Measurements from ENCODE around the gene LRMDA. TPM values are rescaled to one million over a fixed set of nuclear protein-coding genes. Genes with fewer than 3 reads are reported as not detected.

Gene LRMDA
- total RNA-seq, 1 donor from 2014 or later = 4.5 TPM

DNA sequence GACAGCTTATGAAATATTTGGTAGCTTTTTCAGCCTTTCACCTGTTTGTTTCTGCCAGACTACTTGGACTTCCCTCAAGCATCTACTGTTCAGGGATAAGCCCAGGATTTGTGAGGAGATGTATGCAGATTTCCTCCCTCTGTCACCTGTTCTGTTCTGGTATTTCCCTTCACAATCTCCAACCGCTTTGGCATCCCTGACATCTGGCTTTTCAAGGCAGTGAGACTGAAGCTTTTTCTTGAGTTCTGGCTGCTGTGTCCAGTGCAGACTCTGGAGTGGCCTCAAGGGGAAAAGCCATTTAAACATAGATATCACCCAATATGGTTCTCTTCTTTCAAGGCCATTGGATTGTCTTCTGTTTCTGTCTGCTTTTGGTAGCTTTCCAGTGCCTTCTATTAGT, 369.7 kb downstream of the LRMDA start:
- DNase-seq (ENCODE audit: low spot score) = no peak
- intact Hi-C loops (cut with DNase I) = no loop called here

DNA sequence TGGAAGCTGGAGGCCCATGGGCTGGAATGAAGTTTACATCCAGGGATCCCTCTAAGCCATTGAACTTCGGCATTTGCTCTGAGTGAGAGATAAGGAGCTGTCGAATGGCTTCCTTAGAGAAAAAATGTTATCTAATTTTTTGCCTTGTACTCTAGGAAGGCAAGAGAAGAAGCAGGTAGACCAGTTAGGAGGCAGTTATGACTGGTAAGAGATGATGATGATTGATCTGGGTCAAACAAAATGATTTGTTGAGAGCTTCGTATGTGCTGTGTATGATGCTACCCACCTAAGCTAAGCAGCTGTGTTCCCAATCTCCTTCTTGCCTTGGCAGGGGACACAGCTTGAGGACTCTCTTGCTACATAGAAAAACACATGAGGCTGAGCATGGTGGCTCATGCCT, 370.2 kb downstream of the LRMDA start:
- intact Hi-C loops (cut with DNase I) = no loop called here
- no peak for DNase-seq (ENCODE audit: low spot score)

DNA sequence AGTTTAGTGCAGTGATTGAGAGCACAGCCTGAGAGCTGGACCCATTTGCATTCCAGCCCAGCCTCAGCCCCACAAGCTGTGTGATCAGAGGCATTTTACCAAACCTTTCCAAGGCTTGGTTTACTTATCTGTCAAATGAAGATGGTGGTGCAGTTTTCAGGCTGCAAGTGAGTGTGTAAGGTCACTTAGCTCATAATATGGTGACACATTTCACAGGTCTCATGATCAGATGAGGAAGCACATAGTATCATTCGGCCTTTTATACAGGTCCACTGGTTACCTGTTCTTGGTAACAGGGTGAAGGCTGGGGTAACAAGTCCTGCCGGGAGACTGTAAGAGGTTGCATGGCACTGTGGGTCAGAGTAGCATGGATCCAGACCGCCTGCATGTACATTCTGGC, 371.7 kb downstream of the LRMDA start:
- DNase-seq (ENCODE audit: low spot score) = no peak
- intact Hi-C loops (cut with DNase I) = no loop called here

DNA sequence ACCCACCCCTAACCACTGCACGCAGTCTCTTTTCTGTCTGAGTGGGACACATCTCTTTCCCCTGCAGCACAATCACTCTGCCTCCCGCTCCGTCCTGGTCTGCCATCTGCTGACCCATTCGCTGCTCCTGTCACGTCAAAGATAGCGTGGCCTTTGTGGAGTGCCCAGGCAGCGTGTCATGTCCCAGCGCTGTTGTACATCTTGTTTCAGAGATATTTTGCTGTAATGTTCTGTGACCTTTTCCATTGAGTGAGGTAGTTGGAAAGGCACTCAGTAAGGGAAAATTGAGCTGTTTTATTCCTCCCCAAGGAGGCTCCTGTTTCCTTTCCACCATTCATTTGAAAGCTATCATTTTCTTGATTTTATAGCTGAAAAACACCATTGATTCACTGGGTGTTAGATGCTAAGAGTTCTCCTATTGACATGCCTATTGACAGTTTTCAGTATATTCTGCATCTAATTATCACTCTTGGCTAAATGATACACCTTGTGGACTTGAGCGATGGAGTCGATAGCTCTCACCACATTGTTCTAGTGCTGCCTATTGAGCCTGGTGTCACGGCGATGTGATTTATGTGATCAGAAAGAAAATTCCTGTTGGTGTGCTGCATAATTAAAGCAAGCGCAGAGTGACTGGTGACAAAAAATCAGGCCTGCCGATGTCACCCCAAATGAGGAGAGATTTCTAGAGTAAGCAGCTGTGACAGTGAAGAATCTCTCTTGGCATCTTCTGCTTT, 372.6 kb downstream of the LRMDA start:
- intact Hi-C loops (cut with DNase I) = no loop called here
- DNase-seq (ENCODE audit: low spot score) = no peak

DNA sequence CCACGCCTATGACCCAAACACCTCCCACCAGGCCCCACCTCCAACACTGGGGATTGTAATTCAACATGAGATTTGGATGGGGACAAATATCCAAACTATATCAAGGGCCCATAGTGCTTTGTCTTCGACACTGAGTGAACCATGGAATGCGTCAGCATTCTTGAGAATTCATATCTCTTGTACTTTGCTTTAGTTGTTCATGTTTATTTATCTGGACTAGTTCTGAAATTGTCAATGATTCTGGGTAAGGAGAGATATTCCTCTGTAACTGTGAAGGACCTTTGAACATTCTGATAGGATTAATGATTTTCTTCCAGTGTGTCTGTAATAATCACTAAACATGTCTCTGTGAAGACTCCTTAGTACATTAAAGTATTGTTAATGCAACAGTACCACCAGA, 374.8 kb downstream of the LRMDA start:
- no peak for DNase-seq (ENCODE audit: low spot score)
- intact Hi-C loops (cut with DNase I) = no loop called here

DNA sequence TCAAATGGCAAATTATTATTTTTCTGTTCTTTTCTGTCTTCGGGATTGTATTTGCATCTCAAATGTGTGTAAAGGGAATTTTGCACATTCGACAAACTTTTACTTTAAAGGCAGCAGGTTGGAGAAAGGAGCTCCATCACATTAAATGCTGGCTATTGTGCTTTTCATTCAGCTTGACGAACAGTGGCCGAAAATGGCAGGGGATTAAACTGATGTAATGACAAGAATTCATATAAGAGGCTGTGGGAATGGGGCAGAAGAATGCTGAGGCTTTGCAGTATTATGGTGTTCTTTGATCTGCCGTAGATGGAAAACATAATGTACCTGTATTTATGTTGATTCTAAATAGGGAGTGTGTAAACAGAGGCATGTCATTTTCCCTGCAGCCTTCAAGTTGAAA, 376.0 kb downstream of the LRMDA start:
- intact Hi-C loops (cut with DNase I) = no loop called here
- no peak for DNase-seq (ENCODE audit: low spot score)

DNA sequence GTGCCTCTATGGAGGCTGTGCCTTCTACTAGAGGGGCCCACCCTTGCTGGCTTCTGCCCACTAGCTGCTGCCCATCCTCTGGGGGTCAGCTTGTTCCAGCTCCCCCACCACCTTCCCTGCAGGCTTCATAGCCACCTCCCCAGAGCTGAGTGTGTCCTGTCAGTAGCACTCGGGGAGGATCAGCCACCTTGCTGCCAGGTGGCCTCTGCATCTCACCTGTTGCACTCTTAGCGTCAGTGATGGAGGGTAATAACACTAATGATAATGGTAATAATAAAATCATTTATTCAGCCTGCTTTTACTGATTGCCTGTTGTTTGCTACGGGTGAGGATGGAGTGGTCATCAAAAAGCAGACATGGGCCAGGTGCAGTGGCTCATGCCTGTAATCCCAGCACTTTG, 377.6 kb downstream of the LRMDA start:
- no peak for DNase-seq (ENCODE audit: low spot score)
- intact Hi-C loops (cut with DNase I) = no loop called here

DNA sequence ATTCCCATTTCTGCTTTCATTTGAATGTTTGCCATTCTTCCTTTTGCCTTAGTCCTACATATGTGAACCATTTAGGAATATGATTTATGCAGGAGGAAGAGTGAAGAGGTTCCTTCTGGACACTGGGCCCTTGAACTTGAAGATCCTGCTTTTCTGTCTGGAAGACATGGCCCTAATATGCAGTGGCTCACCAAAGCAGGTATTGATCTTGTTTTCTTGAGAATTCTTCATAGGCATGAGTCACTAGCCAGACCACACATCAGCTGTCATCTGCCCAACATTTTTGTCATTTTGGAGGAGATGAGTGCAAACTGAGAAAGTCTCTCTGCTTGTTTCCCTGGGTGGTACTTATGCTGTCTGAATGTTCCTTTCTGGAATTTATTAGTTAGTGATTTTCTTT, 382.6 kb downstream of the LRMDA start:
- DNase-seq (ENCODE audit: low spot score) = no peak
- intact Hi-C loops (cut with DNase I) = no loop called here

DNA sequence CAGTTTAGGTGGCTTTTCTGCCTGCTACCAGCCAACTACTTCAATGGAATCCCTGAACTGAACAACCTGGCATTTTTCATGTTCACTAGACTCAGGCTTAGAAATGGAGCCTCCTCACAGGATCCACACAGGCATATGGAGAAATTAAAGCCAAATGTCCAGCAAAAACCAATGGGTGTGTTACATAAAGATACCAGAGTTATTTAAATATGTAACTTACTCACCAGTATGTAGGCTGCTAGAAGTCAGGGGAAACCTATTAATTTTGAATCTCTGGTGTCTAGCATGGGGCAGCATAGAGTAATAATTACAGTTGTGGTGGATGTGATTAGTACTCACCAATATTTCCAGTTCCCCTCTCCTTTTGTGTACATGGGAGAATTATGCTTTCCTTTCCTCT, 383.6 kb downstream of the LRMDA start:
- no peak for DNase-seq (ENCODE audit: low spot score)
- intact Hi-C loops (cut with DNase I) = no loop called here

DNA sequence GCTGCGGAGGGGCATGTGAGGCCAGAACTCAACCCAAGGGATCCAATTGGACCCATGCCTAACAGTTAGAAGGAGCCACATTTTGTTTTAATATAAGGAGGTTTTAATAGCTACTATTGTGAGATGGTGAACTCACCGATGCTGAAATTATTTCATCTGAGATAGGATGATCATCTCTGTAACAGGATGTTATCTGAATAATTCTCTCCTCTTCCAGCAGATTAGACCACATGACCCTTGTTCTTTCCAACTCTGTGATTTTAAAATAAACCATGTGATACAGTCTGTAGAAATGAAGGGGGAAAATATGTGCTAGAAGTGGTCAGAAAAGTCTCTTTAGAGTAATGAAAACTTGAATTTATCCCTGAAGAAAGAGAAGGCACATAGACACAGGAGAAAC, 385.8 kb downstream of the LRMDA start:
- no peak for DNase-seq (ENCODE audit: low spot score)
- intact Hi-C loops (cut with DNase I) = no loop called here

DNA sequence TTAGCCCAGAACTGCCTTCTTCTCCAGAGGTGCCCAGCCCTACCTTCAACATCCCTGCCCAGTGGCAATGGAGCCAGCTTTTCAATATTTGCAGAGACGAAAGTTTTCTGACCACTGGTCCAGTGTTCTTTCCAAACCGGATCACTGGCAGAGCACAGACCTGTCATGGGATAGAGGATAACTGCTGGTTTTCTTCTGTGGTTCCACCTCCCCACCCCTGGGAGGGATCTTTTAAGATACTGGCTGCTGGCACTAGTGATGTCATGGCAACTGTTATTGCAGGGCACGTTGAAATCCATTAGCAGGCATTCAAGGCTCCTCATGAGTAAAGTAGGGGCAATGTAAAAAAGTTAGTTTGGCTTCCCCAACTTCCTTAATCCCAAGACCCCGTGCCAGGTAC, 387.1 kb downstream of the LRMDA start:
- intact Hi-C loops (cut with DNase I) = no loop called here
- DNase-seq (ENCODE audit: low spot score) = no peak

DNA sequence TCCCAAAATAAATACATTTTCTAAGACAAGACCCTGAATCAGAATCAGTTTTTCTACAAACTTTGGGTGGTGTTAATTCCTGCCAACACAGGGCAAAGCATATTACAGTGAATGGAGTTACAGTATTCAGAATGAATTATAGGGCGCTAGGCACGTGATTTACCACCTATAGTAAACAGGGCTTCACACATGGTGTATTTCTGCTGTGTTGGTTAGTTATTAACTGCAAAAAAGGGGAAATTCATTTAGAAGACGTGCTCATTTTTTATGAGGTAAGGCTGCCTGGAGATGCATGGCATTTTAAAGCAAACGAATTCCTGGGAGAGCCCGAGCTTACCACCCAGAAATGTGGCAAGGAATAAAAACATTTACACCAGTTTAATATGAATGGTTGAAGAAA, 393.8 kb downstream of the LRMDA start:
- intact Hi-C loops (cut with DNase I) = no loop called here
- no peak for DNase-seq (ENCODE audit: low spot score)

DNA sequence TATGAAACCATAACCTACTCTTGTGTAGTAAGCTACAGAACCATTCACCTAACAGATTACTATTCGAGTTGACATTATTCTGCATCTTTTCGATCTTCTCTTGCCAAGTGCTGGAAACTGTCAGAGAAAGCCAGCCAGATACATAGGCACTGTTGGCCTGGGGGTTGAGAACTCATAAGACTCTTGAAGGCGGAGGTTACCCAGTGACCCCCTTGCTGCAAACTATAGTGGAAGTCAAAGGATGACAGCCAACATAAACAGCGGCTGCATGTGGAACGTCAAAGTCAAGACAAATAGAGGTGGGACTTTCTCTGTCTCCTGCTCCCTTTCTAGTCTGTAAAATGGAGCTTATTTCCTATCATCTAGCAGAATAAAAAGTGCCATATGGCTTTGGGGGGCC, 394.2 kb downstream of the LRMDA start:
- DNase-seq (ENCODE audit: low spot score) = no peak
- intact Hi-C loops (cut with DNase I) = no loop called here

DNA sequence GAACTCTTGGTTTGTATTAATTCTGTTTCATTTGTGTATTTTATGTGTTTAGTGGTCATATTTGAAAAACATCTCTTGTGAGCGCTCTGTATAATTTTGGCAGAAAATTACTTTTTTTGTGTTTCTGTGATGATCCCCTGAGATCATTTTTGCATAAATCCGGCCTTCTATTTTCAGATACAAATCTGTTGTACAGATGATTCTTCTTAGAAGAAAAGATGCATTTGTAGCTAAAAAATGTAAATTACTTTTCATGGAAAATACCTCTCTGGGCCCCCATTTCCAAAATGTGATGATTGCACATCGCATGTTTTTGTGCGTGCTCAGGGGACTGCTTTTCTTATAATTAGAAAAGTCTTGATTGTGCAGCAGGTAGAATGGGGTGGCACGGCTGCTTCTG, 395.4 kb downstream of the LRMDA start:
- no peak for DNase-seq (ENCODE audit: low spot score)
- intact Hi-C loops (cut with DNase I) = no loop called here

DNA sequence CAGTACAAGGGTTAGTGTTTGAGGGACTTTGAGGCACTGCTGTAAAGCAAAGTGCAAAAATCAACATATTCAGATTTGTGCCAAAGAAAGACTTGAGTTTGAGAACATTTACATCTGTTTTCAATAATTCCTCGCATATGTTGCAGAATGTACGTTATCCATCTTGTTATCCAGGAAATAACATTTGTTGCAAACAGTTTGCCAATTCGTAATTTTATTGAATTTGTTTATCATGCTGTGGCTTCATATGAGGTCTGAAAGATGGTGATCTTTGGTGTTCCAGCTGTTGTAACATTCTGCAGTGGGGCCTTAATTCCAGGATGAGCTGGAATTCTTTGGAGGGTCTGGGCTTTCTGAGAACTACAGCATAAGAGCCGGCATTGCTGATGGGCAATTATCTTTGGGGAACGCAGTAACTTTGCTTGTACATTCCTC, 396.2 kb downstream of the LRMDA start:
- intact Hi-C loops (cut with DNase I) = no loop called here

DNA sequence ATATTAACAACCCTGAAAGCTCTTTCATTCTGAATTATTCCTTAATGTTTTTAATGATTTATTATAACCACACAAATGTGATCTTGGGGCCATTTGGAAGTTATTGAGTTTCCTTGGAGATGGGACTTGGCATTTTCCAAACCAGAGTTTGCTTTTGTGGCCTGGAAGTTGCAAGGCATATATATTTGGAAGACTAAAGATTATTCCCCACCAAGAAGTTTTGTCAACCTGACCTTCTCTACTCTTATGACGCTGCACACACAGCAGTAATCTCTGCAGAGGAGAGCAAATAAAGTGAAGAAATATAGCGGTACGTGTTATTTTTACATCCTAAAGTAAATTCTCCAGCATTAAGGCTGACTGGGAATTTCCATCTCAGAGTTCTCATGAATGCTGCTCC, 397.0 kb downstream of the LRMDA start:
- no peak for DNase-seq (ENCODE audit: low spot score)
- intact Hi-C loops (cut with DNase I) = no loop called here

More for the DNA sequence above, 396.2 kb downstream of the LRMDA start:
- no peak for DNase-seq (ENCODE audit: low spot score)

DNA sequence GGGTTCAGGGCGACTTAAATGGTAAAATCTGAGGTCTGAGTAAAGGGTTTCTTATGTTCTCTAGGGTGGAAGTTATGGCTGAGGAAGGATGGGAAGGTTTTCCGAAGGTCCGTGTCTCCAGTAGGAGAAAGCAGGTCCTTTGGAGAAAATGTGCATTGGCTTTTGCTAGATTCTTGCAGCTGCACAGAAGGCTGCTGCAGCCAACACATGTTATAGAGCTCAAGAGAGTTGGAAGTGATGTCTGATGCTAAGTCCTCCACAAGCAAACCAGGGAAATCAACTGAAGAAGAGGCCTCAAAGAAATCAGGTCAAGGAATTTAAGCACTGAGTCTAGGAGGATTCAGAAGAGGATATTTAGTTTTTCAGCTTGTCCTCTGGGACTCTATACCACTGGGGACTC, 404.6 kb downstream of the LRMDA start:
- intact Hi-C loops (cut with DNase I) = no loop called here

DNA sequence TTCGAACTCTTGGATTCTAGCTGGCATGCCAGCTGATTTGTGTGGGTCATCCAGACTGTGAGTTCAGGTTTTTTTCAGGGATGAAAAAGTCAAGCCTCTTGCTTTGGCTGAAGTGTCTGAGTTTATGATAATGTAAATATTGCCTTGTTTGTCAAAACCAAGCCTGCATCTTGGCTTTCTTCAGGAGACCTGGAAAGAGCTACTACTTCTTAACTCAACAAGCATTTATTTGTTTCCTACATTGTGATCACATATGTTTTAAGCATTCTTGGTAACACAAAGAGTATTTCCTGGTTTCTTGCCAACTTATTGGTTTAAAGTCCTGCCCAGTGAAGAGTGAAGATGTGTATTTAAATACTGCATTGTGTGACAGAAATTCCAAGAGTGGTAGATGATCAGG, 407.1 kb downstream of the LRMDA start:
- DNase-seq (ENCODE audit: low spot score) = no peak
- intact Hi-C loops (cut with DNase I) = no loop called here

More for the DNA sequence above, 404.6 kb downstream of the LRMDA start:
- DNase-seq (ENCODE audit: low spot score) = no peak

DNA sequence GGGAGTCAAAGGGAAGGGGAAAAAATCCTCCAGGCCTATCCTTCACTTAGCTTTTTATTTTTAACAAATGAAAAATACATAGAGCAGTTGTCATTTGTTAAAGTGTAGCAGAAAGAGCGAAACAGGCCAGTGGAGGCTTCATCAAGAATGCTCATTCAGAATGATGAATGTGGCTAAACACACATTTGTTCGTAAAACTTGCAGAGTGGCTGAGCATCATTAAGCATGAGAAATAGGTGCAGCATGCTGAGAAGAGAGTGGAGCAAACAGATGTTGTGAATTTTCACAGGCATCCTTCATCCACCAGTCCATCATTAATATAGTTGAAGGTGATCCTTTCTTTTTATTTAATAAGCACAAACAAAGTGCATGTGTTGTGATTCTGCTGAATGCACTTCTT, 407.6 kb downstream of the LRMDA start:
- no peak for DNase-seq (ENCODE audit: low spot score)
- intact Hi-C loops (cut with DNase I) = no loop called here

DNA sequence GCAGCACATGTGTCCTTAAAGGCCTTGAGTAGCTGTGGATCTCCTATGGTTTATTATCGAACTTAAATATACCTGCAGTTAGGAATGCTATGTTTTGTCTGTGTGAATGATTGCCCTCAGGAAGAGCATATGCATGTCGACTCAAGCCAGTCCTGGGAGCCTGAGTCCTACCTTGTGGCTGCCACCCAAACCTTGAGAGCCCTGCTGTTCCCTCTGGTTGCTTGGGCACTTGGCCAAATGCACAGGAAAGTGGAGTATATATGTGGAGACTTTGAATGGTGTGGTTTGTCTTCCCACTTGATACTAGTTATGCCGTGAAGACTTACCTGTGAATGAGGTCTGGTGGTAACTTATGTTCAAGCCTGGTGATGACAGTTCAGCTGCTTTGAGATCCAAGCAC, 409.8 kb downstream of the LRMDA start:
- no peak for DNase-seq (ENCODE audit: low spot score)
- intact Hi-C loops (cut with DNase I) = no loop called here

DNA sequence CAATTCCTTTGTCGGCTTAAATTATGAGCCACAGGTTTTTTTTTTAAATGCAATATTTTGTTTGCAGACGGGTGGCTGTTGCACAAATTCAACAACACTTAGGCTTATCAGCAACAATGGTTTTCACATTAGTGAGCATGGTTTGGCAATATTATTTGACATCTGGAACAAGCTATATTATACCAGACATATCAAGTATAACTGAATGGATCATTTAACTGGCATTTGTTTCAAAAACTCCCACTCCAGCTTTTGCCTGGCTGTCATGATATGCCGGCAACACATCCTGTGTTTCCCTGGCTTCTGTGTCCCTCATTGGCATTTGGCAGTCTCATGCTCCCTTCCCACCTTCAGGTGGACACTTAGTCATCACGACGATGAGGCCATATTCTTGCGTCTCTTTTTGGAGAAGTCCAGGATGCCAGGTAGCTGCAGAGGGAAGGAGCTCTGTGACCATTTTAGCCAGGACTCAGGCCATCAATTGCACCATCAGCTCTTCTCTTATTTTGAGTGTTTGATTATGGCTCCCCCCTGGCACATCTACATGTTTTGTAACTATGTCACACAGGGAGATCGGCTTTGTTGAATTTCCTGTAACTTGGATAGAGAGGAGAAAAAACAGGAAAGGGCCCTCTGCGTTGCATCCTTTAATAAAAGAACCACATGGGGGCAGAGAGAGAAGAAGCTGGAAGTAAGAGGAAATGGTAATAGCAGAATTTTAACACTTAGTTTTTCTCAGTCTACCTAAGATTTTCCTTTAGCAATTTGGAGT, 413.9 kb downstream of the LRMDA start:
- DNase-seq (ENCODE audit: low spot score) = no peak
- intact Hi-C loops (cut with DNase I) = no loop called here
